Measurements from ENCODE around the gene STAB1.

- TF ChIP-seq CTCF (optimal IDR thresholded peaks at IDR 0.05 in 1 of 3, IDR thresholded peaks at IDR 0.05 in 1 of 3, conservative IDR thresholded peaks at IDR 0.05 in 1 of 3; ENCODE audit: extremely low read depth in 1 of 3, insufficient read depth in 2 of 3, low read length in 3 of 3) (no peak), EZH2 (IDR thresholded peaks at IDR 0.05; ENCODE audit: low read length) (no peak)
Measured at GRCh38 chr3:52453496-52454249, 41.5 kb upstream of the STAB1 start, which contains the start of gene TNNC1.
